GM03348 (cell line): ENCODE measurements around the gene OSBPL10.
A peak's percentile ranks its signal among the peaks of the same experiment; 100 is the strongest.

ENCODE experiments used
- DNase-seq: peaks from one replicate; pipeline ENCODE4 v3.0.0; 2012; ENCODE audit warnings: low spot score

Gene OSBPL10

DNA sequence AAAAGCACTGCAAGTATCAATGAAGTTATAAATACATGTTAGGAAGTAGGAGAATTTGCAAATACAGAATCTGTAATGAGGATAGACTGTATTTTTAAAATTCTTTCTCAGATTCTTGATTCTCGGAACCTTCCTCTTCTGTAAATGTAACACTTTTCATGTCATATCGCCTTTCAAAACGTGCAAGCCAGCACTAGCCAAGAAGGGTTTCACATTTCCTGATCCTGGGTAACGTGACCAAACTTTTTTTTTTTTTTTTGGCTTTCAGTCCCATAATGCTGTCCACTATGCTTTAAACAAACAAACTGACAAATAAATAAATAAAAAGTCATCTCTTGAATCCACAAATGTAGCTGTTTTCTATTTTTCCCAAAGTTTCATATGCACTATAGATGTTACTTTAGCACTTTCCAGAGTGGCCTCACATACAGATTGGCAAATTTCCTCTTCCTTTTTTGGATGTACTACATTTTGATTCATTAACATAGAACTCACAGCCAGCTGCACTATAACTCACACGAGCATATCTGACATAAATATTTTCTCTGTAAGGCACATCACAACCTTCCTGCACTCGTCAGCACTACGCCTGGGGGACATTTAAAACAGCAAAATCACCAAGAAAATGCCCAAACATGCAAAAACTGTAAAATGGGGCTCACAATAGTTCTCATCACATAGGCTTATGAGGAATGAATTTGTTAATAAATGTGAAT is 208.1 kb downstream of the OSBPL10 start:
- DNase-seq, result no peak

DNA sequence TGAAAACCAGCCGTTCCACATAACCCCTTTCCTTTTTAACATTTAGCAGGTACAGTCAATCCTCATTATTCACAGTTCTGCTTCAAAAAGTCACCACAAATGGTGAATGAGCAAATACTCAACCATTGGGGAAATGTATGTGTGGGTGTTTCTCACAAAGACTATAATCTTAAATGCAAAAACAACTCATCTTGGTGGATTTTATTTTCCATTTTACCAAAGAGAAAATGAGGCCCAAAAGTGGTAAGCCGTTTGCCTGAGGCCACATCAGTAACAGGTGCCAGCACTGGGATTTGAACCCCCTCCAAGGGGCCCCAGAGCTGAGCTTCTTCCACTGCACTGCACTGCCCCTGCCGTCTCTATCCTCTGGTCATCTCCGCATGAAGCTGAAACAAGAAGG is 208.8 kb downstream of the OSBPL10 start:
- DNase-seq, result no peak

DNA sequence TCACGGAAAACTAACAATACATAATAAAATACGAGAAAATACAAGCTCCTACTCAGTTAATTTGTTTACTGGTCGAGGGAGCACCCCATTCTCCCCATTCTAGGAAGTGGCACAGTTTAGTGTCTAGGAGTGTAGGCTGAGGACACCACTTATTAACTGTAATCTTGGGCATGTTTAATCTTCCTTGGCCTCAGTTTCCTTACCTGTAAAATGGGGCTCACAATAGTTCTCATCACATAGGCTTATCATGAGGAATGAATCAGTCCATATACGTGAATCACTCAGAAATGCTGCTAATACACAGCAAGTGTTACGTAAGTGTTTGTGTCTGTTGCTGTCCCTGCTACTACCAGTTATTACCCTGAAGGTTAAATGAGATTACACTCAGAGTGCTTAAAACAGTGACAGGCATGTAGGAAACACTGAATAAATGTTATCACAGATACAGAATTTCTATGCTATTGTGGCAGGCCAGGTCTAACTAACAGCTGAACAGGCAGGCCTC is 210.2 kb downstream of the OSBPL10 start:
- no peak for DNase-seq

DNA sequence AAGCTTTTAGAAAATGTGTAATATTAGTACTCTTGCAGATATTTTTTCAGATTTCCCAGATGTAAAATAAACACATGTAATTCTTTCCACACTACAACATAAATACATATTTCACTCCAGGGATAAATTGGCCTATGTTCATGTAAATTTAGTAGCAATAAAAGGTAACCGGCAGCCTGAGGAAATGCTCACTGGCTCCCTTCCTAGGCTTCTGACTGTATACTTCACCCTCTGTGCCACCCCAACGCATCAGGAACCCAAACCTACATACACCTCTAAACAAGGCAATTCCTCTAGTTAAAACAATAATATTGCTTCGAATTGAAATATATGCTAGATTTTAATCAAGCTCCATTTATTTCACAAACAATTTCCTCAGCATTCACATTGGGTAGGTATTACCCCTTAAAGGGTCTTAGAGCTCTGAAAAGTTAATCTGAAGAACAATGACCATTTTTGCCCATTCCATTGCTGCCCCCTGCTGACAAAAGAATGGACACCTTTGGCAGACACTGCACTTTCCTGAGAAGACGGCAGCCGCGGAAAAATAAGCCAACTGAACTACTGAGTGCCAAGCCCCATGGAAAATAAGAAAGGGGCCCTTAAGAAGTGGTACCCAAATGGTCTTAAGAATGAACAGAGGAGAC is 212.5 kb downstream of the OSBPL10 start:
- DNase-seq, result peak; percentile 59

DNA sequence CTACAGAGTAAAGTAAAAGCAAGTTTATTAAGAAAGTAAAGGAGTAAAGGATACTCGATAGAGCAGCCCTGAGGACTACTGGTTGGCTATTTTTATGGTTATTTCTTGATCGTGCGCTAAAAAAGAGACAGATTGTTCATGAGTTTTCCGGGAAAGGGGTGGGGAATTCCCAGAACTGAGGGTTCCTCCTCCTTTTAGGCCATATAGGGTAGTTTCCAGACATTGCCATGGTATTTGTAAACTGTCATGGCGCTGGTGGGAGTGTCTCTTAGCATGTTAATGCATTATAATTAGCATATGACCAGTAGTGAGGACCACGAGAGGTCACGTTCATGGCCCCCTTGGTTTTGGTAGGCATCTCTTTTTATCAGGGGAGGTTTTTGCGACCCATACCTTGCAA is 213.1 kb downstream of the OSBPL10 start:
- DNase-seq, result no peak

DNA sequence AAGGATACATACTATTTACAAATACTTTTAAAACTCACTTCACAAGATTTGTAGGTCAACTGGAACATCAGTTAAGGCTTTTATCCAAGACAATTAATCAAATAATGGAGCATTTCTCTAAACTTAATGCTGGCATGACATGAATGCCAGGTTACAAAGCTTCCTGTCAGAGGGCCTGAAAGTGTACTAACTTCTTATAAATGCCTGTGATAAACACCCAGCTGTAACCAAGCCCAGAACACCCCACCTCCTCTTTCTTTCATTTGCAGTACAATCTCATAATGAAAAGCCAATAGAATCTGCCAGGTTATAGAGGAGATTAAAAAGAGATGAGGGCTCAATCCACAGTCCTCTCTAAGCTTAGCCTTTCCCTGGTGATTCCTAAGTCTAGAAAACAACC is 214.4 kb downstream of the OSBPL10 start:
- no peak for DNase-seq

DNA sequence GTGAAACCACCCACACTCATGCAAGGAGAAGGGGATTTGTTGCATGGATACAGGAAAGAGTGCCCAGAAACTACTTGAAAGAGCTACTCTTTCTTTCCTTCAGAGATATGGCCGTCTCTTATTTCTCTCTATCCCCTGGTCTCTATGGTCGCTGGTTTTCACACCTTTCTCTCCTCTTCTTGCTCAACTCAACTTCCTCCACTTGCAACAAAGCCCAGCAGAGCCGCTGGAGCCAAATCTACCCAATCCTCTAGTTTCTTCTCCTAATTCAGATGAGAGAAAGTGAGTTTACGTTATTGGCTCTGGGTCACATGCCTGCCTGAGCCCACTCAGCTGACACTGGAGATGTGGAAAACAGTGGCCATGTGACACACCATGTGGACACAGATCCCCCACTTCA is 215.2 kb downstream of the OSBPL10 start:
- DNase-seq, result no peak

DNA sequence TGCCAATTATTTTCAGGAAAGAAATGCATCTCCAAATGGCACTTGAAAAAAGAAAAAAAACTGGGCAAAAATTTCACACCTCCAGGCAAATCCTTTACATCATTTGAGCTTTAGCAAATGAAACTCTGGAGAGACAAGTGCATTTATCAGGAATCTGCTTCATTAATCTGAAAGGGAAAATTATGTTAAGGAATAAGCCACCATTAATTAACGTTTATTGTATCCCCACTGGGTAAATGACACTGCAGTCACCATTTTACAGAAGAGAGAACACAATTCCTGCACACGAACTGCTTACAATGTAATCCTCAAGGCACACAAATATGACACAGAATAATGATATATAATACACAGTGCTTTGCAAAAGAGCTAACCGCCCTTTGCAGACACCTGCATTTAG is 217.3 kb downstream of the OSBPL10 start:
- no peak for DNase-seq

DNA sequence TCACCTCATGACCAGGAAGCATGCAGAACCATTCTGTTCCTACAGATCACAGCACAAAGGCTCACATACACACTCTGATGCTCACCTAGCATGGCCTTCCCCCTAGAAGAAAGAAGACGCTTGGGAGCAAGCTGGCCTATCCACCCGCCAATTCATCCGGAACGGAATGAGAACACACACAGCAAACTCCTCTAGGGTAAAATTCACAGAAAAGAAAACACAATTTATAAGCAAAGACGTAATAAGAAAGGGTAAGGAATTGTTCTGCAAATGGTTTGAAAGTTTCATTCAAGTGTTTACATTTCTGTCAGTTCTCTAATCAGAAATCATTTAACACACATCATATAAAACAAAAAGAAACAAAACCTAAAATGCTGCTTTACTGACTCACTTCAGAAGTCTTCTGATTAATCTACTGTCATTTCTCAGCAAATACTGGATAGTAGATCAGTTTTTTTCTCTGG is 218.1 kb downstream of the OSBPL10 start:
- DNase-seq, result no peak

DNA sequence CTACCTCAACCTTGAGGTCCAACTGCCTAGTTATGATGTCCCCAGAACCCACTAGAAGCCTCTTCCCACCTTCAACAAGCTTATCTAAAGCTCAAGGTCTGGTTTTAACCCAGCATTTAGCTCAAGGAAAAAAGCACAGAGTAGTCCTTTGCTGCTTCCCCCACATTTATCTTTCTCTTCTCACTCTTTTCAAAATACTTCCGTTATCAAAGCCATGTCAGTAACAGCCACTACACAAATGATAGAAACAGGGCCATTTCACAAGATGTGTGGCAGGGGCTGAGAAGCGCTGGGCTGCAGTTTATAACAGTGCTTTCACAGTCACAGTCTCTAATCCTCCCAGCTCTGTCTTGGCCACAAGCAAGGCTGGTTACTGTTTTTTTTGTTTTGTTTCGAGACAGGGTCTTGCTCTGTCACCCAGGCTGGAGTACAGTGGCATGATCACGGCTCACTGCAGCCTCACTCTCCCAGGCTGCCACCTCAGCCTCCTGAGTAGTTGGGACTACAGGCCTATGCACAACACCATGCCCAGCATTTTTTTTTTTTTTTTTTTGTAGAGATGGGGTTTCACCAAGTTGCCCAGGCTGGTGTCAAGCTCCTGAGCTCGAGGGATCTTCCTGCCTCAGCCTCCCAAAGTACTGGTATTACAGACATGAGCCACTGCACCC is 218.8 kb downstream of the OSBPL10 start:
- DNase-seq, result no peak

DNA sequence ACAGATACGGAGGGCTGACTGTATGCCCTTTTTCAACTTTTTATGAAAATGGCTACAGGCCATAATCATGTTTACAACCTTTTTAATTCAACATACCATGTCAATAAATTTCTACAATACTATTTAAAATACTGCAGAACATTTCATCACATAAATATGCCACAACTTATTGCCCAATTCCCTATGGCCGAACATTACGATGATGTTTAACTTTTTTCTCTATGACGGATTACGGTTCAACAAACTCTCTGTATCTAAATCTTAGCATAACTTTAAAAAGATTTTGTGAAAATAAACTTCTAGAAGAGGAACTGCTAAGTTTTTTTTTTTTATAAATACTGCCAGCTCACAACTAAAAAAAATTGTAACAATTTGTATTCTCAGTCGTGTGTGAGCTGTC is 220.4 kb downstream of the OSBPL10 start:
- DNase-seq, result no peak

DNA sequence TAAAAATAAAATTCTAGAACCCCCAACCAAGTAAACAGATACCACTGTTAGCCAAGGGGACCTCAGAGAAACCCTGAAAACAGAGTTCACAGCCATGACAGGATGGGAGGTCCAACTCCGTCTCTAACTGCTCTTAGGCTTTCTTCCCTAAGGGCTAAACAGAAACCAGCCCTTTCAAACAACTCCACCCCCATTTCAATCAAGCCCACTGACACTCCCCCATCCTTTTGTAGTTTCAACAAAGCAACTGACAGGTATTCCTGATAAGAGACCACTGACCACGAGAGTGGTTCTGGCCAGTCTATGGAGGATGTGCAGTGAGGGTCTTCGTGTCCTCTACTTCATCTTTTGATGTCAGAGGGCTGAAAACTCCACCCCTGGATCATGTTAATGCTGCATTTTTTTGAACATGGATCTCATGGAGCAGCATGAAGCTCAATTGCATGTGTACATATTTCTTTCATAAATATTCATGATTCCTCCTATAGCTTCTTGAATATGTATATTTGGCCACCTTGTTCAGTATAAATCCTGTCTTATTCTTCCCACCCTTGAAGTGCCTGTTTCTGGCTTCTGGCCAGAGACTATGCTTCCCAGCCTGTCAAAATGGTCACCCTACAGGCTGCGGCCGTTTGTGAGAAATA is 222.6 kb downstream of the OSBPL10 start:
- DNase-seq, result no peak

DNA sequence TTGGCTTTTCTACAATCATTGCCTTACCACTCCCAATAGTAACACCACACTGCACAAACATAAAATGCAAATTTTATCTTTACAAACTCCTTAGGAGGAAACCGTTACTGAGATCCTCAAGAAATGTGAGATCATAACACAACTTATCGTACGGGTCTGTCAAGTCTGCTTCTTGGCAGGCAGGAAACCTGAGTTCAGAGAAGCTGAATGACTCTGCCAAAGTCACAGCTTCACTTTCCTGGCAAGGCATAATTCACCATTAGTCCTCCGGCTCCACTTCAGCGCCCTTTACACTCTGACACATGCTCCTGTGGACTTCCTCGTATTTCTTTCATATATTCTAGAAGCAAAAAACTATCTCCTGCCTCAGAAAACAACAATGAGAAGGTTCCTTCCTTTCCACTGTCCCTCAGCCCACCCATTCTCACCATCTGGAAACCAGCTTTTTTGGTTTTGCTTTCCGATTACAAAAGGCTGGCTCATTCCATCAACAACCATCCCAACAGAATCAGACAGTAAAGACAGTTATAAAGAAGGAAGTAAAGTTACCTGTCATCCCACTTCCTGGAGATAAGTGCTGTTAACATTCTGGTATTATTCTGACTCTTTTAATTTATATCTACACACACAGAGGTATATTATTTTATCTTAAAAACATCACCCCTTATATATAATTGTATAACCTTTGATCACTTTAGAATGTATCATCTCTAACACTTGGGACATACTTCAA is 225.0 kb downstream of the OSBPL10 start:
- DNase-seq, result no peak

DNA sequence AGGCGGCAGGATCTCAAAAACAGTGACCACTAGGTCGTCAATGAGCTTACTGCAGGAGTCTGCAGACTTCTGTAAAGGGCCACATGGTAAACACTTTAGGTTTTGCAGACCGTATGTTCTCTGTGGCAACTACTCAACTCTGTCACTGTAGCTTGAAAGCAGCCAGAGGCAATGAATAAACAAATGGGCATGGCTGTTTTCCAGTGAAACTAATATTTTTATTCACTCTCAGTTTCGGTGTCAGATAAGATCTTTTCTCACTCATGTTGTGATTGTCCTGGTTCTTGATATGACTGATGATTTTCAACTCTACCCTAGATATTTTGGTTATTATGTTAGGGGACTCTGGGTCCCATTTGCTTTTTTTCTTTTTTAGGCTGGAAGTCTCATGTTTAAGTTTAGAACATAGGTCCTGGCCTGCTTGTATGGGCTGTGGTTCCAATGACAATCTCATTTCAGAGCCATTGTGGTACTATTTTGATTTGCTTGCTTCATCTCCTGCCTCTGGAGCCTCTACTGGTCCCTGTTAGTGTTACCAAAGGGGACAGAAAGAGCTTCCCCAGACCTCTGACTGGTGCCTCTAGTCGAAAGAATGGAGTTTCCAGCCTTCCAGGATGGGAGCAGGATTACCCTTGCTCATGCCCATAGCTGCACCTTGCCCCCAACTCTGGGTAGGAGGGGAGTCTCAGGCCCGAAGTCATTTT is 226.3 kb downstream of the OSBPL10 start:
- DNase-seq, result no peak

DNA sequence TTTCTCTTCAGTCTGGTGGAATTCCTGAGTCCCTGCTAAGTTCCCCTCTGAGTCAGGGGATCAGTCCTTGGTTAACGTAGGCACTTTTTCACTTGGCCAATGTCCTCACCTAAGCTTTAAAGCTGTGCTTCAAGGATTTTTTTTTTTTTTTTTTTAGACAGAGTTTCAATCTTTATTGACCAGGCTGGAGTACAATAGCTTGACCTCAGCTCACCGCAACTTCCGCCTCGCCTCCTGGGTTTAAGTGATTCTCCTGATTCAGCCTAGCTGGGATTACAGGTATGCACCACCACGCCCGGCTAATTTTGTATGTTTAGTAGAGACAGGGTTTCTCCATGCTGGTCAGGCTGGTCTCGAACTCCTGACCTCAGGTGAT is 228.0 kb downstream of the OSBPL10 start:
- DNase-seq, result no peak

DNA sequence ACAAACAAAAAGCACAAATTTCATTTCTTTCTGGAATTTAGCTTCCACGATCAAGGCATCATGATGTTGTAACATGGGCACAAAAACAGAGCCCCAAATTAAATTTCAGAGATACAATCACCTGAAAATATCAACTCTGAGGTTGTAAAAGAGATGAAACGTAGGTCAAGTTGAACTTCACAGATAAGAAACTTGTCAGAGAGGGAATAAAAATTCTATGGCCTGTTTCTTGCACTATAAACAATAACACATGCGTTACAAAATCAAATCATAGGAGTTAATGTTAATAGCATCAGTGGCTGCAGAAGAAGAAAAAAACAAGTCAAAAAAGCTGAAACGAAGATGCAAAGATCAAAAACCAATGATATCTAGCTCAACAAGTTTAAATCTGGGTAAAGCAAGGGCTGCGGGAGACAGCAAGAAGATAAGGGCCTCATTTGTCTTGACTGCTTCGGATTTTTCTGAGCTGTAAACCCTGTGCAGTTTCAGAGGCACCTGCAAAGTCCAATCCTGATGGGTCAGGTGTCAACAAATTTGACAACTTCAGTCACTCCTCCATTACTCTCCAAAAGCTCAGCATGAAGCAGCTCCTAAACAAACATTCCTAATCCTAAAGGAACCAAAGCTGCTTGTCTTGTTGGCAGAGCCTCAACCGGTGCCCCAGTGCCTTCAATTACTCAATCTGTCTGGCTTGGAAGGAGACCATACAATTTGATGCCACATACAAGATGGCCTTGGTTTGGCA is 228.6 kb downstream of the OSBPL10 start:
- no peak for DNase-seq

DNA sequence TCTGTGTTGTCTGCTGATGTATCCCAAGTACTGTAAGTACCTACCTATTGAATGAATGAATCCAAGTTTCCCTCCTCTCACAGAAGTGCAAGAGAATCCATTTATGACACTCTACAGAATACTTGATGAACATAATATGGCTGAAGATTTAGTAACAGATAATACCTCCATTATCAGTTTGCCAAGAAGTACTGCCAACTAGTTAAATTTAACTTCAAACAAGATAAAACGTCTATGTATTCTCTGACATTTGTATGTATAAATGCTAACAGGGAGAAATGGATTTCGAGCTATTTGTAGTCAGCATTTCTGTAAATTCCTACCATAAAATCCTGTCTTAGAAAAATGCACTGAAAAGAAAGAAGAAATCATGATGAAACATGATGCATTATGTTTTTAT is 230.7 kb downstream of the OSBPL10 start:
- DNase-seq, result no peak

DNA sequence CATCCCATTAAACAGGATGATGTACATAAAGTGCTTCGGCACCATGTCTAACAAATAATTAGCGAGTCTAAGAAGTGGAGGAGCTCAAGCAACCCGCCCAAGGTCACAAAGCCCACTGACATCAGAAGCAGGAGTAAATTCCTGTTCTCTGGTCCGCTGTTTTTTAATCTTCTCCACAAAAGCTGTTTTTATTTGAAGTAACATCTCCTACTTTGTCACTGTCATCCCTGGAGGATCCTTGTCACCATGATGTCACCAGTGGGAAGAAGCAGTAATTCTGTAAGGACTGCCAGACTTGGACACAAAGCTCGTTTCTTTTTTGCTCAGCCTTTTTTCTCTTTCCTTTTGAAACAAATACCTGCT is 232.1 kb downstream of the OSBPL10 start:
- no peak for DNase-seq

DNA sequence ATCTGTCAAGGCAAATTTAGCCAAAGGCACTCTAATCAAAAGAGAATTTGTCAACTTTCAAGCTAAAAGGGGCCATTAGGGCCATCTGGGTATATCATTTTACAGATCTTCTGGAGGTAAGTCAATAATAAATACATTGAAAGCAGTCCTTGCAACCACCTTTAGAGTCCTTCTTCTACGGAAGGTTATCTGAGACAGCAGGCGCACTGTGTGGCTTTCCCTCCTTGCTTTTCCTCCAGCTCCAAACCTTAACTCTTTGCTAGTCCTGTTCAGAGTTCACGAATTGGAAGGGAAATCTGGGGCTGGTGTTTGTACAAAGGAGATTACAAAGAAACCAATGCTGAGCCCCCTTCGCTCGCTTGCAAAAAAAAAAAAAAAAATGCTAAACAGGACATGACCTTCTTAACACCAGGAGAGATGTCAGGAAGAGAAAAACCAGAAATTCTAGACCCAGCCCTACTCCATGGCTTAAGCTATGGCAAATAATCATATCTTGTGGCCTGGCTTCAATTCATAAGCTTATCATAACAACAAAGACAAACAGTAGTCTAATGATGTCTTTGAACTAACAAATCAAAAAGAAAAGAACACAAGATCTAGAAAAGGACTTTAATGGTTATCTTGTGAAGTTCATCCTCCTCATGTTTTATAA is 232.7 kb downstream of the OSBPL10 start:
- DNase-seq, result no peak

DNA sequence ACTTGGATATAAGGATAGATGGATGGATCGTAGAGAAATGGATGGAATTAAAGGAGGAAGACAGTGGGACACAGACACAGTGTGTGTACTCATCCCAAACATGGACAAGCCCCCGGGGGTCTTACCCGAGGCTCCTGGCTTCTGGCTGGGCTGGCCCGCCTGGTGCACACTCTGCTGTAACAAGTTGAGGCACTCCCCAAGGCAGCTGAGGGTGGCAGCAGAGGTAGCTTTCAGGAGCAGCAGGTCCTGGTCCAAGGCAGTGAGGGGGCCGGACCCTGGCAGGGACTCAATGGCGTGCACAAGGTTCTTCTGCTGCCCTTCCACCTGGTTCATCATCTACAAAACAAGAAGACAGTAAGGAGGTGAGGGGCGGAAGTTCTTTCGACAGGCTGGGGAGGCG is 233.3 kb downstream of the OSBPL10 start:
- no peak for DNase-seq
